Coronary artery (tissue), 2 donors: Measurements from ENCODE around the gene CRISPLD2.

Experiments
- DNase-seq: peaks from one replicate; pipeline ENCODE4 v3.0.0-alpha.2; 2017; ENCODE audit warnings: low spot score
- H3K27ac ChIP-seq, 2 donors: fragments of 200-600 bp; sonication (generic); one replicate each; pipeline ENCODE4 v1.5.1; 2016 to 2019
- H3K4me3 ChIP-seq: fragments of 200-600 bp; sonication (generic); 2 replicates; pipeline ENCODE4 v1.5.1; 2016; ENCODE audit warnings: mild to moderate bottlenecking, moderate library complexity
- TF ChIP-seq, protein P1 (sequence below): fragments of 200-600 bp; sonication (generic); IDR thresholded peaks from one replicate; pipeline ENCODE4 v1.5.1; 2019; ENCODE audit warnings: antibody characterized with exemption

CRISPLD2 gene

DNA sequence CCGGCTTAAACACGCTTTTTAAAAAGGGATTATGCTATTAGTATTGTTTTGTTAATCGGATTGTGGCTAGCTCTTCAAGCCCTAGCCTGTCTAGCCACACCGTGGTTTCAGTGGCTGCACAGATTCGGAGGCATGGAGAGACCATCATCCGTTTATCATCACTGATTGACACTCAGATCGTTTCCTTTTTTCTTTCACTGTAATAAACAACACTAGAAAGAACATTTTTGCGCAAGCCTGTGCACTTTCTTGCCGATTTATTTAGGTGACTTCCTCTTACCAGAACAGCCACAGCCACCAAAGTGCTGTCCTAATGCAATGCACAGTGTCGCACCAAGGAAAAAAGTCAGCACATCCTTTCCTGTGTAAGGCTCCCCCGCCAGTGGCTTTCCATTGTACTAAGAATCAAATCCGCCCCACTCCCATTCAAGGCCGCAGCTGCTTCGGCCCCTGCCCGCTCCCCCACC is 78.2 kb downstream of the CRISPLD2 start:
- Histone ChIP-seq H3K4me3 (no peak overlapping the region), H3K27ac (peak overlapping the region in 1 of 2 donors; percentile 78)
- TF ChIP-seq, protein P1, sequence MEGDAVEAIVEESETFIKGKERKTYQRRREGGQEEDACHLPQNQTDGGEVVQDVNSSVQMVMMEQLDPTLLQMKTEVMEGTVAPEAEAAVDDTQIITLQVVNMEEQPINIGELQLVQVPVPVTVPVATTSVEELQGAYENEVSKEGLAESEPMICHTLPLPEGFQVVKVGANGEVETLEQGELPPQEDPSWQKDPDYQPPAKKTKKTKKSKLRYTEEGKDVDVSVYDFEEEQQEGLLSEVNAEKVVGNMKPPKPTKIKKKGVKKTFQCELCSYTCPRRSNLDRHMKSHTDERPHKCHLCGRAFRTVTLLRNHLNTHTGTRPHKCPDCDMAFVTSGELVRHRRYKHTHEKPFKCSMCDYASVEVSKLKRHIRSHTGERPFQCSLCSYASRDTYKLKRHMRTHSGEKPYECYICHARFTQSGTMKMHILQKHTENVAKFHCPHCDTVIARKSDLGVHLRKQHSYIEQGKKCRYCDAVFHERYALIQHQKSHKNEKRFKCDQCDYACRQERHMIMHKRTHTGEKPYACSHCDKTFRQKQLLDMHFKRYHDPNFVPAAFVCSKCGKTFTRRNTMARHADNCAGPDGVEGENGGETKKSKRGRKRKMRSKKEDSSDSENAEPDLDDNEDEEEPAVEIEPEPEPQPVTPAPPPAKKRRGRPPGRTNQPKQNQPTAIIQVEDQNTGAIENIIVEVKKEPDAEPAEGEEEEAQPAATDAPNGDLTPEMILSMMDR: no peak
- no peak for DNase-seq

DNA sequence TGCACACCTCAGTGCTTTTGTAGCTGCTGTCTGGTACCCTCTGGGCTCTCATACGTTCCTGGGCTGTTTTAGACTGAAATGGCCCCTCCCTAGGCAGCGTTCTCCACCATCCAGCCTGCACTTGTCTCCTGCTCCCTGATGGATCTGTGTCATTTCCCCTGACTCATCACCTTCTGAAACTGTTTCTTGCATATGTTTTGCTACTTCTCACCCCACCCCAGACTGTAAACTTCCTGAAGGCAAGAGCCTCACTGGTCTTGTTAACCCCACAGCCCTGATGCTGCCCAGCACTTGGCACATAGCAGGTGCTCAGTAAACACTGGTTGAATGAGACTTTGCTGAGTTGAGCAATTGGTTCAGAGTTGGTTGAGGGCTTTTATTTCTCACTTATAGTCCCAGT is 78.7 kb downstream of the CRISPLD2 start:
- TF ChIP-seq, protein P1: no peak
- peak overlapping the region in 1 of 2 donors; percentile 78 for H3K27ac ChIP-seq
- DNase-seq: no peak
- H3K4me3 ChIP-seq: no peak overlapping the region

DNA sequence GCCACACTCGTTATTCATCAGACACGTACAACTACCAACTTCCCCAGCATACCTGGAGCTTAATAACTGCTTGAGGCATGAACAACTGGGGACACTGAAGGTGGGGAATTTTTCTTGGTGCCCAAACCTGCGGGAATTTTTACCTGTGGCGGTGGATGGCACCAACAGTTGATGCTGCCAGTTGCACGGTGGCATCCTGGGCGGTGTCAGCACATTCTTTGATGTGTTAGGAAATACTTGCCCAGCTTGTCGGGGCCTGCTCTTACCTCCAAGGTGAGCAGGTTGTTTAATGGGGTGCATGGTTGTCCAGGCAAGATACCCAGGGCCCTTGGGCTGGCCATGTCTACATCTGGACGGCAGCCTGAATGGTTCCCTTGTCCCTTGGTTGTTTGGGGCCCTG is 79.6 kb downstream of the CRISPLD2 start:
- no peak overlapping the region for H3K27ac ChIP-seq
- TF ChIP-seq, protein P1: no peak
- no peak overlapping the region for H3K4me3 ChIP-seq
- no peak for DNase-seq

DNA sequence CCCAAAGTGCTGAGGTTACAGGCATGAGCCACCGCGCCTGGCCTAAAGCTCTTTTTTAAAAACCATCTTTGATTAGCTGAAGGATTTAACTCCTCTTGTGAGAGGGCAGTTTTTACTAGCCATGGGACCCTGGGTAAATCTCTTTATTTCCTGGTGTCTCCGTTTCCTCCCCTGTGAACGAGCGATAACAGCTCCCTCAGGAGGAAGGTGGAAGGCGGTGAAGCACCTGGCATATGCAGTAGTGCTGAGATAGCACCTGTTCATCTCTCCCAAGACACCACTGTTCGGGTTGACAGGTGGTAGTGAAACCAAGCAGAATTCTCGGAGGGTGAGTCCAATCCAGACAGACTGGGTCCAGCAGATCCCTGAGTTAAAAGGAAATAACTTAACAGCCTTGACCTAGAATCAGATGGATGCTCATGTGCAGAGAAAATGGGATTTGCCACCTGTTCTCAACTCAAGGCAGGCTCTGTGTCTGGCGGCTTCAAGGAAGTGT is 86.2 kb downstream of the CRISPLD2 start:
- TF ChIP-seq, protein P1: no peak
- H3K27ac ChIP-seq: no peak overlapping the region
- no peak for DNase-seq
- no peak overlapping the region for H3K4me3 ChIP-seq

DNA sequence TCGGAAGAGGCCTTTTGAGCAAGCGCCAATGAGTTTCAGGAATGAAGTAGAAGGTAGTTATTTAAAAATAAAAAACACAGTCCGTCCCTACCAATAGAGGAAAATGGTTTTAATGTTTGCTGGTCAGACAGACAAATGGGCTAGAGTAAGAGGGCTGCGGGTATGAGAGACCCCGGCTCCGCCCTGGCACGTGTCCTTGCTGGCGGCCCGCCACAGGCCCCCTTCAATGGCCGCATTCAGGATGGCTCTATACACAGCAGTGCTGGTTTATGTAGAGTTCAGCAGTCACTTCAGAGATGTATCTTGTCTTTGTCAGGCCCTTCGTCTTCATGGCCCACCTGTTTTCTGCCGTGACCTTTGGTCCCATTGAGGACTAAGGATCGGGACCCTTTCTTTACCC is 87.3 kb downstream of the CRISPLD2 start:
- Histone ChIP-seq H3K4me3 (no peak overlapping the region), H3K27ac (peak overlapping the region in 1 of 2 donors; percentile 58)
- no peak for DNase-seq
- TF ChIP-seq, protein P1: no peak

DNA sequence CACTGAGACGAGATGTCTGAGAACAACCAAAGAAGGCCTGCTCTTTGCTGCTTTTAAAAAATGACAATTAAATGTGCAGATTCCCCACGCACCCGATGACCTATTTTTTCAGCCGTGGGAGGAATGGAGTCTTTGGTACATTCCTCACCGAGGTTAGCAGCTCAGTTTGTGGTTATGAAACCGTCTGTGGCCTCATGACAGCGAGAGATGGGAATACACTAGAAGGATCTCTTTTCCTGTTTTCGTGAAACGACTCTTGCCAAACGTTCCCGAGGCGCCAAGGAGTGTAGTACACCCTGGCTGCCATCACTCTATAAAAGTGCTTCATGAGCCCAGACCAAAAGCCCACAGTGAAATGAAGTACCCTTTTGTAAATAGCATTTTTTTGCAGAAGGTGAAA is 87.8 kb downstream of the CRISPLD2 start:
- peak overlapping the region in 1 of 2 donors; percentile 58 for H3K27ac ChIP-seq
- no peak for DNase-seq

More for the DNA sequence above, 87.8 kb downstream of the CRISPLD2 start:
- TF ChIP-seq, protein P1: no peak
- H3K4me3 ChIP-seq: no peak overlapping the region
